K562 (cell line): ENCODE data around the gene TBC1D1.

Experiments used
- CHCHD3 ChIP-seq: fragments of 250-450 bp; sonication (Bioruptor Pico); IDR thresholded peaks from 2 replicates; pipeline ENCODE4 v2.1.2; 2022; ENCODE audit warnings: mild to moderate bottlenecking
- DPF2 ChIP-seq: fragments of 450-650 bp; IDR thresholded peaks from 2 replicates; pipeline ENCODE4 v1.6.1; 2016
- ELF1 ChIP-seq: fragments of 200-800 bp; sonication (Bioruptor generic); IDR thresholded peaks from 2 replicates; pipeline ENCODE4 v1.6.1; 2016; ENCODE audit warnings: missing genetic modification characterization, missing compliant biosample characterization
- EZH2 ChIP-seq: IDR thresholded peaks from 2 replicates; pipeline ENCODE4 v1.6.1; 2012; ENCODE audit warnings: low read depth, mild to moderate bottlenecking, inconsistent platforms, low read length, borderline replicate concordance
- KDM2B ChIP-seq: fragments of 250-450 bp; sonication (Bioruptor Pico); IDR thresholded peaks from 2 replicates; pipeline ENCODE4 v1.8.0; 2021; ENCODE audit warnings: mild to moderate bottlenecking, moderate library complexity
- NBN ChIP-seq: fragments of 450-650 bp; IDR thresholded peaks from 2 replicates; pipeline ENCODE4 v1.6.1; 2016; ENCODE audit warnings: low read depth, mild to moderate bottlenecking
- POLR2AphosphoS5 ChIP-seq: IDR thresholded peaks from 2 replicates; pipeline ENCODE4 v1.6.1; 2011; ENCODE audit warnings: mild to moderate bottlenecking, low read depth, low read length, moderate library complexity; ENCODE audit not compliant: control insufficient read depth, insufficient read depth
- RNF2 ChIP-seq: sonication (generic); IDR thresholded peaks from 2 replicates; pipeline ENCODE4 v1.6.1; 2016
- SMARCB1 ChIP-seq: IDR thresholded peaks from 2 replicates; pipeline ENCODE4 v1.6.1; 2011; ENCODE audit warnings: improper control_type of control experiment, low read depth; ENCODE audit not compliant: insufficient read length
- SREBF2 ChIP-seq: sonication (generic); formaldehyde crosslinking; IDR thresholded peaks from 2 replicates; pipeline ENCODE4 v1.4.0; 2020; ENCODE audit warnings: mild to moderate bottlenecking, missing genetic modification reagents
- TF ChIP-seq, protein P1 (sequence below), 2 experiments: fragments of 450-650 bp; formaldehyde crosslinking in 1 of 2; IDR thresholded peaks; 2 replicates each; pipeline versions ENCODE4 v1.4.0 to v1.6.1; 2014 to 2020; ENCODE audit warnings: mild to moderate bottlenecking in 2 of 2, borderline replicate concordance in 1 of 2, low read depth in 1 of 2

GRCh38 chr4:38017609-38018008, 126.7 kb downstream of the TBC1D1 start:
- TF ChIP-seq SREBF2 (no peak), DPF2 (no peak), RNF2 (no peak), EZH2 (no peak), POLR2AphosphoS5 (no peak), NBN (no peak), KDM2B (CRISPR knock-in tag) (no peak), ELF1 (tag) (no peak), CHCHD3 (CRISPR knock-in tag) (no peak), SMARCB1 (no peak)
- TF ChIP-seq, protein P1, sequence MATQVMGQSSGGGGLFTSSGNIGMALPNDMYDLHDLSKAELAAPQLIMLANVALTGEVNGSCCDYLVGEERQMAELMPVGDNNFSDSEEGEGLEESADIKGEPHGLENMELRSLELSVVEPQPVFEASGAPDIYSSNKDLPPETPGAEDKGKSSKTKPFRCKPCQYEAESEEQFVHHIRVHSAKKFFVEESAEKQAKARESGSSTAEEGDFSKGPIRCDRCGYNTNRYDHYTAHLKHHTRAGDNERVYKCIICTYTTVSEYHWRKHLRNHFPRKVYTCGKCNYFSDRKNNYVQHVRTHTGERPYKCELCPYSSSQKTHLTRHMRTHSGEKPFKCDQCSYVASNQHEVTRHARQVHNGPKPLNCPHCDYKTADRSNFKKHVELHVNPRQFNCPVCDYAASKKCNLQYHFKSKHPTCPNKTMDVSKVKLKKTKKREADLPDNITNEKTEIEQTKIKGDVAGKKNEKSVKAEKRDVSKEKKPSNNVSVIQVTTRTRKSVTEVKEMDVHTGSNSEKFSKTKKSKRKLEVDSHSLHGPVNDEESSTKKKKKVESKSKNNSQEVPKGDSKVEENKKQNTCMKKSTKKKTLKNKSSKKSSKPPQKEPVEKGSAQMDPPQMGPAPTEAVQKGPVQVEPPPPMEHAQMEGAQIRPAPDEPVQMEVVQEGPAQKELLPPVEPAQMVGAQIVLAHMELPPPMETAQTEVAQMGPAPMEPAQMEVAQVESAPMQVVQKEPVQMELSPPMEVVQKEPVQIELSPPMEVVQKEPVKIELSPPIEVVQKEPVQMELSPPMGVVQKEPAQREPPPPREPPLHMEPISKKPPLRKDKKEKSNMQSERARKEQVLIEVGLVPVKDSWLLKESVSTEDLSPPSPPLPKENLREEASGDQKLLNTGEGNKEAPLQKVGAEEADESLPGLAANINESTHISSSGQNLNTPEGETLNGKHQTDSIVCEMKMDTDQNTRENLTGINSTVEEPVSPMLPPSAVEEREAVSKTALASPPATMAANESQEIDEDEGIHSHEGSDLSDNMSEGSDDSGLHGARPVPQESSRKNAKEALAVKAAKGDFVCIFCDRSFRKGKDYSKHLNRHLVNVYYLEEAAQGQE (IDR thresholded peaks at IDR 0.05; ENCODE audit: borderline replicate concordance) = no peak
- TF ChIP-seq, protein P1 (CRISPR knock-in tag; IDR thresholded peaks at IDR 0.05; ENCODE audit: low read depth) = no peak
